ENCODE results near the gene SEPTIN7. TPM values are rescaled to one million over a fixed set of nuclear protein-coding genes. Genes with fewer than 3 reads are reported as not detected.
A peak's percentile ranks its signal among the peaks of the same experiment; 100 is the strongest.

Gene SEPTIN7
- total RNA-seq, 4 donors from 2014 or later: 92.1 to 145 (median 114) TPM

GRCh38 chr7:35848725-35849124 lies 47.9 kb downstream of the SEPTIN7 start:
- in situ Hi-C loops (cut with MboI; ENCODE audit: low sequenced_read_pairs in 4 of 4) (no loop called here), intact Hi-C loops (cut with DNase I; ENCODE audit: low total_unique reads) (no loop called here)
- peaks cover 28 to 38% of the 10 kb centered on the region in 2 donors for H3K4me1 ChIP-seq
- H3K4me3 ChIP-seq: no peak overlapping the region
- TF ChIP-seq POLR2A (IDR thresholded peaks at IDR 0.05) (no peak), CTCF (IDR thresholded peaks at IDR 0.05 in 4 of 5, conservative IDR thresholded peaks at IDR 0.05 in 1 of 5) (no peak)
- no peak for DNase-seq
- peaks cover 0 to 5% of the 10 kb centered on the region in 2 donors for H3K36me3 ChIP-seq
- no peaks in the 10 kb centered on the region for H3K27me3 ChIP-seq
- H3K9me3 ChIP-seq: no peaks in the 10 kb centered on the region
- no peak for ATAC-seq
- H3K27ac ChIP-seq: no peak overlapping the region

GRCh38 chr7:35849158-35849831 lies 48.4 kb downstream of the SEPTIN7 start:
- in situ Hi-C loops (cut with MboI; ENCODE audit: low sequenced_read_pairs in 4 of 4) (no loop called here), intact Hi-C loops (cut with DNase I; ENCODE audit: low total_unique reads) (no loop called here)
- H3K27ac ChIP-seq: no peak overlapping the region
- peaks cover 0 to 5% of the 10 kb centered on the region in 2 donors for H3K36me3 ChIP-seq
- H3K4me3 ChIP-seq: no peak overlapping the region
- no peaks in the 10 kb centered on the region for H3K27me3 ChIP-seq
- DNase-seq: no peak
- H3K4me1 ChIP-seq: peaks cover 28 to 38% of the 10 kb centered on the region in 2 donors
- ATAC-seq: no peak
- H3K9me3 ChIP-seq: no peaks in the 10 kb centered on the region
- TF ChIP-seq CTCF (IDR thresholded peaks at IDR 0.05 in 4 of 5, conservative IDR thresholded peaks at IDR 0.05 in 1 of 5) (no peak), POLR2A (IDR thresholded peaks at IDR 0.05) (no peak)

GRCh38 chr7:35849954-35850353 lies 49.1 kb downstream of the SEPTIN7 start:
- Histone ChIP-seq H3K4me3 (no peak overlapping the region), H3K27me3 (no peaks in the 10 kb centered on the region), H3K27ac (no peak overlapping the region), H3K36me3 (peaks cover 0 to 2% of the 10 kb centered on the region in 2 donors), H3K4me1 (peaks cover 28 to 38% of the 10 kb centered on the region in 2 donors), H3K9me3 (no peaks in the 10 kb centered on the region)
- no peak for DNase-seq
- TF ChIP-seq CTCF (IDR thresholded peaks at IDR 0.05 in 4 of 5, conservative IDR thresholded peaks at IDR 0.05 in 1 of 5) (no peak), POLR2A (IDR thresholded peaks at IDR 0.05) (no peak)
- intact Hi-C loops (cut with DNase I; ENCODE audit: low total_unique reads): loop anchor here (10.0 kb wide), 1 partner anchor 45 kb away; the partner anchor contains the start of gene SEPTIN7
- in situ Hi-C loops (cut with MboI; ENCODE audit: low sequenced_read_pairs in 4 of 4): no loop called here
- peak in 1 of 2 donors; percentile 51 for ATAC-seq

Other genes starting within 250 kb of the SEPTIN7 start
- 10 to 100 TPM; 12.2 to 27.8 (median 24.7) TPM for gene HERPUD2, start 105.9 kb upstream of the SEPTIN7 start, total RNA-seq

Measured in gastrocnemius medialis (tissue), 4 donors.